GM12878 (cell line): ENCODE results near the gene SRCAP. TPM values are rescaled to one million over a fixed set of nuclear protein-coding genes. Genes with fewer than 3 reads are reported as not detected.

Experiments
- BACH1 ChIP-seq: fragments of 450-650 bp; IDR thresholded peaks from 2 replicates; pipeline ENCODE4 v1.6.1; 2017; ENCODE audit warnings: mild to moderate bottlenecking, borderline replicate concordance
- BCL3 ChIP-seq: IDR thresholded peaks from 2 replicates; pipeline ENCODE4 v1.6.1; 2011; ENCODE audit warnings: borderline replicate concordance, low read depth, mild to moderate bottlenecking, moderate library complexity, low read length; ENCODE audit not compliant: insufficient read depth, poor library complexity, severe bottlenecking
- BHLHE40 ChIP-seq, 2 experiments: fragments of 450-650 bp in 1 of 2; IDR thresholded peaks; 2 replicates each; pipeline ENCODE4 v1.6.1; 2011 to 2017; ENCODE audit warnings: low read depth in 2 of 2, borderline replicate concordance in 1 of 2, improper control_type of control experiment in 1 of 2, low read length in 1 of 2, mild to moderate bottlenecking in 1 of 2
- CHD2 ChIP-seq: IDR thresholded peaks from 2 replicates; pipeline ENCODE4 v1.6.1; 2011; ENCODE audit warnings: low read depth, low read length, improper control_type of control experiment, borderline replicate concordance
- HDAC2 ChIP-seq: fragments of 200-600 bp; sonication (generic); IDR thresholded peaks from 2 replicates; pipeline ENCODE4 v1.6.1; 2017
- IKZF2 ChIP-seq, 2 experiments: fragments of 450-650 bp; IDR thresholded peaks; 2 replicates each; pipeline ENCODE4 v1.6.1; 2017; ENCODE audit warnings: mild to moderate bottlenecking in 2 of 2, moderate library complexity in 2 of 2
- LARP7 ChIP-seq: fragments of 450-650 bp; IDR thresholded peaks from 2 replicates; pipeline ENCODE4 v1.6.1; 2017; ENCODE audit warnings: mild to moderate bottlenecking
- MYB ChIP-seq: fragments of 150-350 bp; IDR thresholded peaks from 2 replicates; pipeline ENCODE4 v1.6.1; 2014; ENCODE audit warnings: mild to moderate bottlenecking, low read depth, low read length, borderline replicate concordance
- MYC ChIP-seq: IDR thresholded peaks from 2 replicates; pipeline ENCODE4 v1.6.1; 2011; ENCODE audit warnings: mild to moderate bottlenecking, low read length, moderate library complexity, inconsistent platforms; ENCODE audit not compliant: insufficient read depth, insufficient replicate concordance, insufficient read length, severe bottlenecking
- NR2C1 ChIP-seq: fragments of 450-650 bp; IDR thresholded peaks from 2 replicates; pipeline ENCODE4 v1.6.1; 2017; ENCODE audit warnings: antibody characterized with exemption, mild to moderate bottlenecking, moderate library complexity
- NR2C2 ChIP-seq: IDR thresholded peaks from 2 replicates; pipeline ENCODE4 v1.6.1; 2011; ENCODE audit warnings: borderline replicate concordance, low read depth; ENCODE audit not compliant: control insufficient read depth, insufficient read length
- PAX8 ChIP-seq: fragments of 450-650 bp; IDR thresholded peaks from 2 replicates; pipeline ENCODE4 v1.6.1; 2017; ENCODE audit warnings: mild to moderate bottlenecking, moderate library complexity
- PBX3 ChIP-seq: IDR thresholded peaks from 2 replicates; pipeline ENCODE4 v1.6.1; 2011; ENCODE audit warnings: mild to moderate bottlenecking, low read depth, low read length, moderate library complexity; ENCODE audit not compliant: insufficient replicate concordance
- POLR2A ChIP-seq: IDR thresholded peaks from 2 replicates; pipeline ENCODE4 v1.6.1; 2011; ENCODE audit warnings: low read depth, mild to moderate bottlenecking, low read length
- RELA ChIP-seq: fragments of 450-650 bp; IDR thresholded peaks from 2 replicates; pipeline ENCODE4 v1.8.0; 2014; ENCODE audit warnings: borderline replicate concordance; ENCODE audit not compliant: partially characterized antibody
- REST ChIP-seq: IDR thresholded peaks from 2 replicates; pipeline ENCODE4 v1.6.1; 2012; ENCODE audit warnings: mild to moderate bottlenecking, low read depth, low read length
- SKIL ChIP-seq: fragments of 450-650 bp; IDR thresholded peaks from 2 replicates; pipeline ENCODE4 v1.6.1; 2017; ENCODE audit warnings: mild to moderate bottlenecking, low read depth, inconsistent platforms; ENCODE audit not compliant: poor library complexity, severe bottlenecking
- SP1 ChIP-seq: IDR thresholded peaks from one replicate; pipeline ENCODE4 v1.6.1; 2011; ENCODE audit warnings: low read depth, low read length
- TCF3 ChIP-seq: IDR thresholded peaks from 2 replicates; pipeline ENCODE4 v1.6.1; 2012; ENCODE audit warnings: low read depth, mild to moderate bottlenecking, low read length, borderline replicate concordance; ENCODE audit not compliant: insufficient read depth
- ZNF217 ChIP-seq: fragments of 450-650 bp; IDR thresholded peaks from 2 replicates; pipeline ENCODE4 v1.6.1; 2017; ENCODE audit warnings: antibody characterized with exemption, mild to moderate bottlenecking
- ZNF24 ChIP-seq: fragments of 450-650 bp; IDR thresholded peaks from 2 replicates; pipeline ENCODE4 v1.6.1; 2017; ENCODE audit warnings: antibody characterized with exemption, mild to moderate bottlenecking
- ZNF274 ChIP-seq: IDR thresholded peaks from one replicate; pipeline ENCODE4 v1.8.0; 2011; ENCODE audit not compliant: insufficient read length, insufficient read depth
- polyA plus RNA-seq, 11 experiments: library from polyadenylated mRNA; depleted of rRNA in 4 of 11; unstranded in 6 of 11; stranded (reverse) in 5 of 11; fragments of >200 nt; fragmentation: Nextera tagmentation in 4 of 11; fragmentation: Illumina TruSeq in 1 of 11; extraction: Ambion mirVana in 4 of 11; extraction: Trizol in 1 of 11; gene quantifications; 1 replicate in 1 of 11; 2 replicates in 10 of 11; pipeline versions ENCODE4 v1.2.1 to v1.2.3, GENCODE V29; 2011 to 2016; ENCODE audit warnings: inconsistent platforms in 2 of 11, missing spikeins in 2 of 11, low read depth in 1 of 11
- total RNA-seq, 4 experiments: library from RNA; depleted of rRNA in 3 of 4; stranded (reverse); fragments of >200 nt in 3 of 4; fragmentation: Illumina TruSeq in 1 of 4; extraction: Trizol in 1 of 4; gene quantifications; 2 replicates each; pipeline versions ENCODE4 v1.2.1 to v1.2.3, GENCODE V29; 2013 to 2021

Gene SRCAP
- total and polyA plus RNA-seq, 10 of the 15 experiments (the other 5 are each of a cell fraction or from before 2014, with no cell fraction given): 0.24 to 58.4 (median 11.6) TPM

GRCh38 chr16:30698816-30699614, at the start of gene SRCAP (continued):
- TF ChIP-seq REST (0 out of 2 replicates have a peak, but pooled peaks have one; percentile 6), IKZF2 (IDR thresholded peaks at IDR 0.05) (peak; percentile 70 to 75), ZNF217 (no peak), PBX3 (no peak), RELA (peak; percentile 46), LARP7 (peak; percentile 82; the same call in 1 of the 2 replicates), MYC (no peak), NR2C1 (peak; percentile 97), ZNF24 (0 out of 2 replicates have a peak, but pooled peaks have one; percentile 38), ZNF274 (no peak), PAX8 (no peak), BCL3 (peak; percentile 28), SKIL (peak; percentile 52), MYB (no peak), POLR2A (peak; percentile 63), SP1 (no peak), HDAC2 (no peak), BACH1 (peak; percentile 79; the same call in 1 of the 2 replicates), CHD2 (peak; percentile 68), TCF3 (no peak), NR2C2 (peak; percentile 88), BHLHE40 (IDR thresholded peaks at IDR 0.05; ENCODE audit: borderline replicate concordance in 1 of 2, low read depth in 2 of 2, low read length in 1 of 2) (peak; percentile 5 to 66; a peak in 2 of 4 replicates)
